HG03354 (cell line): ENCODE results near the gene LTBP4.
"Not testable (repeated sequence)": the region's sequence is repeated elsewhere in the genome, so short reads cannot be mapped to it uniquely, and the experiment has no call there.

ENCODE experiments used
- ATAC-seq: cut with Tn5 transposase; IDR thresholded peaks from one replicate; pipeline ENCODE4 v1.9.1; 2021; ENCODE audit warnings: mild to moderate bottlenecking; ENCODE audit not compliant: unreplicated experiment, poor library complexity, severe bottlenecking

Gene LTBP4

GRCh38 chr19:40576151-40576584 lies 25.0 kb upstream of the LTBP4 start:
- ATAC-seq: peak; percentile 28

- peak; percentile 96 for ATAC-seq
Measured at GRCh38 chr19:40576585-40577451, 24.4 kb upstream of the LTBP4 start, which contains the start of gene SHKBP1. Gene SHKBP1, plus strand, starts transcription at chr19:40576873. Its CDS starts 27 bp downstream, at chr19:40576900.

DNA sequence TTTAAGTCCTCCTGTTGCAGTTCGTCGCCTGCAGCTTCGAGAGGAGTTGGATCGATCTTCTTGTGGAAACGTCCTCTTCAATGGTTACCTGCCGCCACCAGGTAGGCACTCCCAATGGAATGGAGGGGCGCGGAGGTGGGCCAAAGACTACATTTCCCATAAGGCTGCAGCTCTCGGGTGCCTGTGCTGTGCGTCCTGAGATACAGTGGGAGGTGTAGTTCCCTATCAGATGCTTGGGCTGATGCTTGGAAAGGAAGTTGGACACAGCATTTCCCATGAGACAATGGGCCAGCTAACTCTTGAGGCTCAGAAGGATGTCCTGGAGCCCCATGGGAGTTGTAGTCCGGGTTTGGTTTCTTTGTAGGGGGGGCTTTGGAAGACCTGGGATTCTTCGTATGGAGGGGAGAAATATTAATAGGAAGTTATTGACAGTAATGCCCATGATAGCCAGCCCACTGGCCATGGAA lies 22.7 kb upstream of the LTBP4 start:
- ATAC-seq: no peak

GRCh38 chr19:40580619-40581018 lies 20.6 kb upstream of the LTBP4 start:
- ATAC-seq: no peak

DNA sequence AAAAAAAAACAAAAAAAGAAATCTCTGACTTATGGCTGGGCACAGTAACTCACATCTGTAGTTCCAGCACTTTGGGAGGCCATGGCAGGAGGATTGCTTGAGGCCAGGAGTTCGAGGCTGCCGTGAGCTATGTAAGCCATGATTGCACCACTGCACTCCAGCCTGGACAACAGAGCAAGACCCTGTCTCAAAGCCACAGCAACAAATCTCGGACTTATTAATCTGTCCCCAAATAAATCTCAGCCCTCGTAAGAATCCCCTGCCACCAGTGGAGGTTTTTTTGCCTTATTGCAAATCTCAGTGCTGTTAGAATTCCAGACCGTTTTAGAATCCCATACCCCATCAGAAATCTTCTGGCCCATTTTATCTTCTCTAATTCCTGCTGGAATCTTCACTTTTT lies 19.6 kb upstream of the LTBP4 start:
- ATAC-seq: no peak

GRCh38 chr19:40582467-40582866 lies 18.7 kb upstream of the LTBP4 start:
- no peak for ATAC-seq

- no peak for ATAC-seq
Measured at GRCh38 chr19:40583283-40583682, 17.9 kb upstream of the LTBP4 start.

- ATAC-seq: no peak
Measured at GRCh38 chr19:40584007-40584406, 17.2 kb upstream of the LTBP4 start.

DNA sequence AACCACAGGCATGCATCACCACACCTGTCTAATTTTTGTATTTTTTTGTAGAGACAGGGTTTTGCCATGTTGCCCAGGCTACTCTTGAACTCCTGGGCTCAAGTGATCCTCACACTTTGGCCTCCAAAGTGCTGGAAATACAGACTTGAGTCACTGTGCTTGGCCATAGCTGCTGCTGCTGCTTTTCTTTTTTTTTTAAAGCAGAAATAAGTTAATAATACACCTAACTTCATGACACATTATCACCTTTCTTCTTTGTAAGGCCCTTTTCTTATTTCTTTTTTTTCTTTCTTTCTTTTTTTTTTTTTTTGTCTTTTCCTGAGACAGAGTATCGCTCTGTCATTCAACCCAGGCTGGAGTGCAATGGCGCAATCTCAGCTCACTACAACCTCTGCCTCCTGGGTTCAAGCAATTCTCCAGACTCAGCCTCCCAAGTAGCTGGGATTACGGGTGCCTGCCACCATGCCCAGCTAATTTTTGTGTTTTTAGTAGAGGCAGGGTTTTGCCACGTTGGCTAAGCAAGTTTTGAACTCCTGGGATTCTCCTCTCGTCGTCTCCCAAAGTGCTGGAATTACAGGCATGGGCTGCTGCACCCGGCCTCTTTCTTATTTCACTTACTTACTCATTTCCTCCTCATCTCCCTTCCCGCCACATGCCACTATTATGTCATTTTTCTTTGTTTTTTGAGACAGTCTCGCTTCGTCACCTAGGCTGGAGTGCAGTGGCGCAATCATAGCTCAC lies 15.8 kb upstream of the LTBP4 start:
- ATAC-seq: no peak

- no peak for ATAC-seq
Measured at GRCh38 chr19:40585982-40586422, 15.2 kb upstream of the LTBP4 start.

GRCh38 chr19:40586611-40587010 lies 14.6 kb upstream of the LTBP4 start:
- no peak for ATAC-seq

GRCh38 chr19:40588110-40588854 lies 12.9 kb upstream of the LTBP4 start:
- no peak for ATAC-seq

DNA sequence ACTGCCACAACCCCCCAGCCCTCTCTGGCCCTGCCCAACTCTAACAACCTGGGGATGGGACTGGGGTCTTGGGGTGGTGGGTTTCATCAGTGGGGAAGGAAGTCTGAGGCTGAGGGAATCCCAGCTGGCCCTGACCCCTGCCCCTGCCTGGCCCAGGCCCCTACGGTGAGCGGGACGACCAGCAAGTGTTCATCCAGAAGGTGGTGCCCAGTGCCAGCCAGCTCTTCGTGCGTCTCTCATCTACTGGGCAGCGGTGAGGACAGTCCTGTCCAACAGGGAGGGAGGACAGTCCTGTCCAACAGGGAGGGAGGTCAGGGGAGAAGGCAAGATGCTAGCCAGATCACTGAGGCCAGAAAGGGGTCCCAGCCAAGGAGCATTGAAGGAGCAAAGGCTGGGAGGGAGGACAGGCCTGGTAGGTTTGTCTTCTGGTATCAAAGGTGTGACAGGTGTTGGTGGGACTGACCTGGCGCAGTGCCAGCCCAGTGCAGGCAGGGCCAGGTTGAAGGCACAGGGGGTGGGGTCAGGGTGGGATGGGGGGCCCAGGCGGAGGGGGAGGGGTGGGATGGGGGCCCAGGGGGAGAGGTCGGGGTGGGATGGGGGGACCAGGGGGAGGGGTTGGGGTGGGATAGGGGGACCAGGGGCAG lies 12.1 kb upstream of the LTBP4 start:
- ATAC-seq: no peak

- no peak for ATAC-seq
Measured at GRCh38 chr19:40589591-40590429, 11.4 kb upstream of the LTBP4 start.

DNA sequence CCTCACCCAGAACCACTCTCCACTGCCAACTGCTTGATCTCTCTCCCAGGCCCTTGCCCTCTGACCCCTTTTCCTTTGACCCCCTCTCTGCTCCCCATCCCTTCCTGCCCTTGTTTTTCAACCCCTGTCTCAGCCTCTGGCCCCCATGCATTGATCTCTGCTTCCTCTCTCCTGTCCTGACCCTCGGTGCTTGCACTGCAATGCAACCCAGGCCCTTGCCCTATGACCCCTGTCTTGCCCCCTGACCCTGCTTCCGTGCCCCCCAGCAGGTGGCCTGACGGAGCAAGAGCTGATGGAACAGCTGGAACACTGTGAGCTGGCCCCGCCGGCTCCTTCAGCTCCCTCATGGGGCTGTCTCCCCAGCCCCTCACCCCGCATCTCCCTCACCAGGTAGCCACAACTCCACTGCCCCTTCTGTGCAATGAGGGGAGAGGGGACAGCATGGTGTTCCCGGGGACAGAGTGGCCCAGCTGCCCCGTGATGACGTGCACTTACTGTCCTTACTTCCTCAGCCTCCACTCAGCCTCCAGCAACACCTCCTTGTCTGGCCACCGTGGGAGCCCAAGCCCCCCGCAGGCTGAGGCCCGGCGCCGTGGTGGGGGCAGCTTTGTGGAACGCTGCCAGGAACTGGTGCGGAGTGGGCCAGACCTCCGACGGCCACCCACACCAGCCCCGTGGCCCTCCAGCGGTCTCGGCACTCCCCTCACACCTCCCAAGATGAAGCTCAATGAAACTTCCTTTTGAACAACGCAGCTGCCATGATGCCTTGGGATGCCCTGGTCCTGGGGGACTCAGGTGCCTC lies 10.5 kb upstream of the LTBP4 start:
- no peak for ATAC-seq

- not testable (repeated sequence) for ATAC-seq
Measured at GRCh38 chr19:40591724-40592123, 9.4 kb upstream of the LTBP4 start.

- no peak for ATAC-seq
Measured at GRCh38 chr19:40592170-40592569, 9.0 kb upstream of the LTBP4 start.

- no peak for ATAC-seq
Measured at GRCh38 chr19:40594255-40594654, 6.9 kb upstream of the LTBP4 start.
